ENCODE results near the gene AREG. TPM values are rescaled to one million over a fixed set of nuclear protein-coding genes. Genes with fewer than 3 reads are reported as not detected.

AREG gene
- total and polyA plus RNA-seq, 2 of the 4 experiments (the other 2 are of a cell fraction): 0.17 to 0.18 TPM

GRCh38 chr4:74466242-74466641 lies 21.3 kb downstream of the AREG start:
- Histone ChIP-seq H3K36me3 (ENCODE audit: control insufficient read depth, insufficient read depth, low read length) (no peaks in the 10 kb centered on the region), H3K79me1 (ENCODE audit: low read depth in 1 of 2, low read length in 2 of 2) (no peaks in the 10 kb centered on the region), H3K18ac (ENCODE audit: low read depth, low read length) (no peak overlapping the region), H3K4me3 (ENCODE audit: insufficient read depth, low read depth, low read length) (no peak overlapping the region), H2BK120ac (ENCODE audit: low read depth, low read length) (no peak overlapping the region), H3K4ac (ENCODE audit: low read depth, low read length) (no peak overlapping the region), H3K4me1 (ENCODE audit: control insufficient read depth, insufficient read depth, low read length) (no peaks in the 10 kb centered on the region), H3K27me3 (ENCODE audit: control insufficient read depth, insufficient read depth, low read length) (no peaks in the 10 kb centered on the region), H2BK5ac (ENCODE audit: low read depth, low read length, poor library complexity, severe bottlenecking) (no peak overlapping the region), H4K91ac (ENCODE audit: insufficient read depth, low read depth, low read length) (no peak overlapping the region), H3K9ac (ENCODE audit: low read depth, low read length) (no peak overlapping the region), H2AK9ac (replicated peaks; ENCODE audit: low read depth, low read length, poor library complexity) (no peak overlapping the region), H3K56ac (ENCODE audit: extremely low read depth, insufficient read depth, low read length) (no peak overlapping the region), H2AFZ (replicated peaks; ENCODE audit: low read length, poor library complexity) (no peak overlapping the region), H3K14ac (replicated peaks; ENCODE audit: low read depth, low read length) (no peak overlapping the region), H3K23ac (ENCODE audit: low read depth, low read length) (no peak overlapping the region), H2BK15ac (ENCODE audit: low read depth, low read length) (no peak overlapping the region), H2AK5ac (ENCODE audit: low read depth, low read length) (no peak overlapping the region), H3K9me1 (ENCODE audit: insufficient read depth, low read length) (no peaks in the 10 kb centered on the region), H3K27ac (ENCODE audit: insufficient read depth, low read length) (no peak overlapping the region), H2BK20ac (ENCODE audit: low read depth, low read length) (no peak overlapping the region), H4K5ac (ENCODE audit: low read depth, low read length) (no peak overlapping the region), H4K8ac (ENCODE audit: low read depth in 2 of 2, low read length in 2 of 2) (no peak overlapping the region), H4K20me1 (ENCODE audit: insufficient read depth, low read length) (no peaks in the 10 kb centered on the region), H3K4me2 (ENCODE audit: low read depth, low read length) (no peak overlapping the region), H3K9me3 (ENCODE audit: control insufficient read depth, insufficient read depth, low read length) (no peaks in the 10 kb centered on the region)
- ChIA-PET POLR2A (ENCODE audit: unreplicated experiment) (no interaction called here), CTCF (no interaction called here)
- no CpG with 5 or more reads among the region's 1 CpG for WGBS, 2 experiments (ENCODE audit: extremely low coverage in 2 of 2, insufficient read length in 1 of 2)
- no peak for TF ChIP-seq POLR2A (IDR thresholded peaks at IDR 0.05; ENCODE audit: low read depth, low read length)
- TF ChIP-seq NFE2L2 (IDR thresholded peaks at IDR 0.05; ENCODE audit: low read depth, low read length): no peak
- TF ChIP-seq MAFK (IDR thresholded peaks at IDR 0.05; ENCODE audit: low read depth, low read length): no peak
- TF ChIP-seq, protein P1, sequence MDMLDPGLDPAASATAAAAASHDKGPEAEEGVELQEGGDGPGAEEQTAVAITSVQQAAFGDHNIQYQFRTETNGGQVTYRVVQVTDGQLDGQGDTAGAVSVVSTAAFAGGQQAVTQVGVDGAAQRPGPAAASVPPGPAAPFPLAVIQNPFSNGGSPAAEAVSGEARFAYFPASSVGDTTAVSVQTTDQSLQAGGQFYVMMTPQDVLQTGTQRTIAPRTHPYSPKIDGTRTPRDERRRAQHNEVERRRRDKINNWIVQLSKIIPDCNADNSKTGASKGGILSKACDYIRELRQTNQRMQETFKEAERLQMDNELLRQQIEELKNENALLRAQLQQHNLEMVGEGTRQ (IDR thresholded peaks at IDR 0.05; ENCODE audit: low read depth, low read length): no peak
- TF ChIP-seq CHD1 (IDR thresholded peaks at IDR 0.05; ENCODE audit: low read depth, low read length): no peak
- TF ChIP-seq RCOR1 (IDR thresholded peaks at IDR 0.05; ENCODE audit: insufficient replicate concordance, low read length): no peak
- no peak for TF ChIP-seq FOS (IDR thresholded peaks at IDR 0.05; ENCODE audit: low read depth, low read length)
- TF ChIP-seq MXI1 (IDR thresholded peaks at IDR 0.05; ENCODE audit: borderline replicate concordance, low read depth, low read length): no peak
- no peak for TF ChIP-seq BHLHE40 (IDR thresholded peaks at IDR 0.05; ENCODE audit: low read depth, low read length)
- no peak for TF ChIP-seq CEBPB (IDR thresholded peaks at IDR 0.05; ENCODE audit: low read depth, low read length)
- TF ChIP-seq MAZ (IDR thresholded peaks at IDR 0.05; ENCODE audit: borderline replicate concordance, low read depth, low read length): no peak
- TF ChIP-seq RAD21 (IDR thresholded peaks at IDR 0.05; ENCODE audit: low read length): no peak
- TF ChIP-seq ELK1 (IDR thresholded peaks at IDR 0.05; ENCODE audit: borderline replicate concordance, low read depth, low read length): no peak
- TF ChIP-seq RFX5 (IDR thresholded peaks at IDR 0.05; ENCODE audit: low read depth, low read length): no peak
- TF ChIP-seq SMC3 (IDR thresholded peaks at IDR 0.05; ENCODE audit: low read depth, low read length): no peak
- TF ChIP-seq, protein P2, sequence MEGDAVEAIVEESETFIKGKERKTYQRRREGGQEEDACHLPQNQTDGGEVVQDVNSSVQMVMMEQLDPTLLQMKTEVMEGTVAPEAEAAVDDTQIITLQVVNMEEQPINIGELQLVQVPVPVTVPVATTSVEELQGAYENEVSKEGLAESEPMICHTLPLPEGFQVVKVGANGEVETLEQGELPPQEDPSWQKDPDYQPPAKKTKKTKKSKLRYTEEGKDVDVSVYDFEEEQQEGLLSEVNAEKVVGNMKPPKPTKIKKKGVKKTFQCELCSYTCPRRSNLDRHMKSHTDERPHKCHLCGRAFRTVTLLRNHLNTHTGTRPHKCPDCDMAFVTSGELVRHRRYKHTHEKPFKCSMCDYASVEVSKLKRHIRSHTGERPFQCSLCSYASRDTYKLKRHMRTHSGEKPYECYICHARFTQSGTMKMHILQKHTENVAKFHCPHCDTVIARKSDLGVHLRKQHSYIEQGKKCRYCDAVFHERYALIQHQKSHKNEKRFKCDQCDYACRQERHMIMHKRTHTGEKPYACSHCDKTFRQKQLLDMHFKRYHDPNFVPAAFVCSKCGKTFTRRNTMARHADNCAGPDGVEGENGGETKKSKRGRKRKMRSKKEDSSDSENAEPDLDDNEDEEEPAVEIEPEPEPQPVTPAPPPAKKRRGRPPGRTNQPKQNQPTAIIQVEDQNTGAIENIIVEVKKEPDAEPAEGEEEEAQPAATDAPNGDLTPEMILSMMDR (conservative IDR thresholded peaks at IDR 0.05; ENCODE audit: low read depth, low read length): no peak
- no TSS peak for BruUV-seq (replicated peaks)
- intact Hi-C loops (cut with micrococcal nuclease): no loop called here
- dilution Hi-C loops (cut with HindIII; ENCODE audit: low sequenced_read_pairs, unreplicated experiment): no loop called here
- DNase-seq (no peak), ATAC-seq (ENCODE audit: low read depth) (no peak)
- in situ Hi-C loops (cut with MboI; ENCODE audit: low sequenced_read_pairs): no loop called here

Measured in IMR-90 (cell line).